Activated naive CD4-positive, alpha-beta T cell treated with anti-CD3 and anti-CD28 coated beads, Interleukin-2, amount 50 U/mL, for 24 hours (primary cell): Measurements from ENCODE around the gene MED17.

Experiments
- H3K27ac Mint-ChIP-seq: one replicate; pipeline ENCODE4 v1.8.0; 2021; ENCODE audit warnings: mild to moderate bottlenecking, mixed read lengths
- H3K27me3 Mint-ChIP-seq: one replicate; pipeline ENCODE4 v1.8.0; 2021; ENCODE audit warnings: mixed read lengths
- H3K36me3 Mint-ChIP-seq: one replicate; pipeline ENCODE4 v1.8.0; 2021; ENCODE audit warnings: mixed read lengths
- H3K4me1 Mint-ChIP-seq: one replicate; pipeline ENCODE4 v1.8.0; 2021; ENCODE audit warnings: mixed read lengths
- H3K4me3 Mint-ChIP-seq: one replicate; pipeline ENCODE4 v1.8.0; 2021; ENCODE audit warnings: mild to moderate bottlenecking, mixed read lengths
- H3K9me3 Mint-ChIP-seq: one replicate; pipeline ENCODE4 v1.8.0; 2021; ENCODE audit warnings: mixed read lengths

MED17 gene

GRCh38 chr11:93846411-93846810, 62.3 kb downstream of the MED17 start:
- Mint-ChIP-seq H3K4me3 (no peak overlapping the region), H3K36me3 (no peaks in the 10 kb centered on the region), H3K9me3 (no peaks in the 10 kb centered on the region), H3K27me3 (peaks cover 17% of the 10 kb centered on the region), H3K4me1 (peaks cover 5% of the 10 kb centered on the region), H3K27ac (no peak overlapping the region)

GRCh38 chr11:93849201-93849600, 65.1 kb downstream of the MED17 start:
- Mint-ChIP-seq H3K4me3 (no peak overlapping the region), H3K27me3 (peaks cover 17% of the 10 kb centered on the region), H3K4me1 (peaks cover 5% of the 10 kb centered on the region), H3K27ac (no peak overlapping the region), H3K9me3 (no peaks in the 10 kb centered on the region), H3K36me3 (no peaks in the 10 kb centered on the region)

- H3K36me3 Mint-ChIP-seq = no peaks in the 10 kb centered on the region
- peaks cover 17% of the 10 kb centered on the region for H3K27me3 Mint-ChIP-seq
- H3K4me3 Mint-ChIP-seq = no peak overlapping the region
- H3K4me1 Mint-ChIP-seq = peaks cover 5% of the 10 kb centered on the region
- no peaks in the 10 kb centered on the region for H3K9me3 Mint-ChIP-seq
- no peak overlapping the region for H3K27ac Mint-ChIP-seq
Observed at GRCh38 chr11:93849751-93850593, 65.9 kb downstream of the MED17 start.

GRCh38 chr11:93850594-93851018, 66.5 kb downstream of the MED17 start, which contains the start of gene VSTM5:
Gene VSTM5, minus strand, starts transcription at chr11:93850618. Its CDS starts 116 bp downstream, at chr11:93850502.
- Mint-ChIP-seq H3K36me3 (no peaks in the 10 kb centered on the region), H3K27me3 (peaks cover 17% of the 10 kb centered on the region), H3K4me3 (no peak within 1 kb of the TSS), H3K27ac (no peak within 1 kb of the TSS), H3K4me1 (peaks cover 5% of the 10 kb centered on the region), H3K9me3 (no peaks in the 10 kb centered on the region)

- Mint-ChIP-seq H3K9me3 (no peaks in the 10 kb centered on the region), H3K4me1 (peaks cover 5% of the 10 kb centered on the region), H3K27me3 (peaks cover 17% of the 10 kb centered on the region), H3K27ac (no peak overlapping the region), H3K36me3 (no peaks in the 10 kb centered on the region), H3K4me3 (no peak overlapping the region)
Observed at GRCh38 chr11:93852242-93852641, 68.2 kb downstream of the MED17 start.

- Mint-ChIP-seq H3K4me1 (no peaks in the 10 kb centered on the region), H3K9me3 (no peaks in the 10 kb centered on the region), H3K4me3 (no peak overlapping the region)
Observed at GRCh38 chr11:93857413-93858120, 73.5 kb downstream of the MED17 start.

GRCh38 chr11:93858121-93858775, 74.2 kb downstream of the MED17 start:
- no peak overlapping the region for H3K4me3 Mint-ChIP-seq

More at GRCh38 chr11:93857413-93858120, 73.5 kb downstream of the MED17 start:
- H3K27ac Mint-ChIP-seq = no peak overlapping the region
- no peaks in the 10 kb centered on the region for H3K36me3 Mint-ChIP-seq
- H3K27me3 Mint-ChIP-seq = peaks cover 7% of the 10 kb centered on the region

GRCh38 chr11:93861808-93862207, 77.7 kb downstream of the MED17 start:
- H3K9me3 Mint-ChIP-seq = no peaks in the 10 kb centered on the region
- no peak overlapping the region for H3K27ac Mint-ChIP-seq
- no peaks in the 10 kb centered on the region for H3K36me3 Mint-ChIP-seq
- no peak overlapping the region for H3K4me3 Mint-ChIP-seq
- H3K27me3 Mint-ChIP-seq = peaks cover 7% of the 10 kb centered on the region
- no peaks in the 10 kb centered on the region for H3K4me1 Mint-ChIP-seq

More at GRCh38 chr11:93858121-93858775, 74.2 kb downstream of the MED17 start:
- Mint-ChIP-seq H3K36me3 (no peaks in the 10 kb centered on the region), H3K9me3 (no peaks in the 10 kb centered on the region), H3K4me1 (no peaks in the 10 kb centered on the region), H3K27ac (no peak overlapping the region), H3K27me3 (peaks cover 7% of the 10 kb centered on the region)
